GM06990 (cell line): ENCODE measurements around the gene F13A1.

Experiments used
- DNase-seq: peaks from one replicate; pipeline ENCODE4 v3.0.0-alpha.2; 2011; ENCODE audit not compliant: insufficient read length; ENCODE audit errors: extremely low read depth
- H3K27me3 ChIP-seq: replicated peaks from 2 replicates; pipeline ENCODE4 v1.6.0; 2011; ENCODE audit warnings: low read length; ENCODE audit not compliant: control insufficient read depth, insufficient read depth
- H3K36me3 ChIP-seq: 2 replicates; pipeline ENCODE4 v1.5.1; 2011; ENCODE audit warnings: low read length; ENCODE audit not compliant: control insufficient read depth, insufficient read depth
- H3K4me3 ChIP-seq: replicated peaks from 2 replicates; pipeline ENCODE4 v1.5.1; 2011; ENCODE audit warnings: low read depth, mild to moderate bottlenecking, control low read depth, low read length
- TF ChIP-seq, protein P1 (sequence below): IDR thresholded peaks from 2 replicates; pipeline ENCODE4 v1.5.1; 2011; ENCODE audit warnings: low read length, control low read depth, mild to moderate bottlenecking, inconsistent platforms; ENCODE audit not compliant: insufficient read depth, poor library complexity, severe bottlenecking

The F13A1 gene

DNA sequence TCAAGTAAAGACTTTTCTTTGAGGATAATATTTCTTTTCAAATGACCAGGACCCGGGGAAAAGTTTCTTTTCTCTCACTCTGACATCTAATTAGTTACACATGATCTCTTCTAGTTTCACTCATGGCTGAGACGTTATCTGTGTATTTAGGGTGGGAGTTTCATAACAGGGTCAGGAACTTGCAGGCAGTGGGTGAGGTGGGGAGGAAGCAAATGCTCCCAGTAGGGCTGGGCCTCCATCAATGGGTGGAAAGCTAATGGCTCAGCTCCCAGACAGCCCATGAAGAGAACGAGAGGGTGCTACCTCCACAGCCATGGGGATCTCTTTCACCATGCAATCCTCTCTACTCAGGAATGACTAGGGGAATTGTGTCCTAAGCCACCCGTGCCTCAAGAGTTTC lies 119.3 kb downstream of the F13A1 start:
- Histone ChIP-seq H3K27me3 (no peaks in the 10 kb centered on the region), H3K4me3 (no peak overlapping the region), H3K36me3 (no peaks in the 10 kb centered on the region)
- peak; percentile 10 for DNase-seq
- TF ChIP-seq, protein P1, sequence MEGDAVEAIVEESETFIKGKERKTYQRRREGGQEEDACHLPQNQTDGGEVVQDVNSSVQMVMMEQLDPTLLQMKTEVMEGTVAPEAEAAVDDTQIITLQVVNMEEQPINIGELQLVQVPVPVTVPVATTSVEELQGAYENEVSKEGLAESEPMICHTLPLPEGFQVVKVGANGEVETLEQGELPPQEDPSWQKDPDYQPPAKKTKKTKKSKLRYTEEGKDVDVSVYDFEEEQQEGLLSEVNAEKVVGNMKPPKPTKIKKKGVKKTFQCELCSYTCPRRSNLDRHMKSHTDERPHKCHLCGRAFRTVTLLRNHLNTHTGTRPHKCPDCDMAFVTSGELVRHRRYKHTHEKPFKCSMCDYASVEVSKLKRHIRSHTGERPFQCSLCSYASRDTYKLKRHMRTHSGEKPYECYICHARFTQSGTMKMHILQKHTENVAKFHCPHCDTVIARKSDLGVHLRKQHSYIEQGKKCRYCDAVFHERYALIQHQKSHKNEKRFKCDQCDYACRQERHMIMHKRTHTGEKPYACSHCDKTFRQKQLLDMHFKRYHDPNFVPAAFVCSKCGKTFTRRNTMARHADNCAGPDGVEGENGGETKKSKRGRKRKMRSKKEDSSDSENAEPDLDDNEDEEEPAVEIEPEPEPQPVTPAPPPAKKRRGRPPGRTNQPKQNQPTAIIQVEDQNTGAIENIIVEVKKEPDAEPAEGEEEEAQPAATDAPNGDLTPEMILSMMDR = no peak

DNA sequence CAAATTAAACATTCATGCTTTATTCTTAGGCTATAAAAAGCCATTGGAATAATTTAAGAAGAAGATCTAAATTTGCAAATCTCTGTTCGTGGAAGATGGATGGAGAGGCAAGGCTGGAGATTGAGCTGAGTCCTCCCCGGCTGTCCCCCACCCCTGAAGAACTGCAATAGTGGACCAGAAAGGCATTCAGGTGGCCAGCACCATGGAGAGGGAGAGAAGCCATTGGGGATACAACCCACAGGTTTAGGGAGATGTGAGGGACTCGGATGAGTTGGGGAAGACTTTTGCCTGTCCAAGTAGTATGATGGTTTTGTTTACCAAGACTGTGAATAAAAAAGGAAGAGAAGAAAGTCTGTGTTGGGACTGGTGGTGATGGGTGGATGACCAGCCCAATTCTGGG lies 120.8 kb downstream of the F13A1 start:
- Histone ChIP-seq H3K27me3 (no peaks in the 10 kb centered on the region), H3K4me3 (no peak overlapping the region), H3K36me3 (no peaks in the 10 kb centered on the region)
- DNase-seq = no peak
- TF ChIP-seq, protein P1 = no peak

DNA sequence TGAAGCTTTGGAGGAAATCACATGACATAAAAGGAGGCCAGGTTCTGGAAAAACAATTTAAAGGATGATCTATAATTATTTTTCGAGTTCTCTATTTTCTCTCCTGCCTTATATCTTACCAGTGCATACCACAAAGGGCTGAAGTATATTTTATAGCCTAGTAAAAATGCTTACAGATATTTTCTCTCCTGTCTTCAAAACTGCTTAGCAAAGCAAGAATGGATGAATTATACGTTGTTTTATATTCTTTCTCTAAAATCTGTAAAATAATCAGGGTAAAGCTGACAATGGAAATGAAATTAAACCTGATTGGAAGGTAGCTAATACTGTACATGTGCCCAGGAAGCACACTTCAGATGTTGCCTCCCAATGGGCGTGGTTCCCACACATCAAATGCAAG lies 123.7 kb downstream of the F13A1 start:
- no peak for DNase-seq
- TF ChIP-seq, protein P1 = no peak
- Histone ChIP-seq H3K4me3 (no peak overlapping the region), H3K27me3 (no peaks in the 10 kb centered on the region), H3K36me3 (no peaks in the 10 kb centered on the region)

DNA sequence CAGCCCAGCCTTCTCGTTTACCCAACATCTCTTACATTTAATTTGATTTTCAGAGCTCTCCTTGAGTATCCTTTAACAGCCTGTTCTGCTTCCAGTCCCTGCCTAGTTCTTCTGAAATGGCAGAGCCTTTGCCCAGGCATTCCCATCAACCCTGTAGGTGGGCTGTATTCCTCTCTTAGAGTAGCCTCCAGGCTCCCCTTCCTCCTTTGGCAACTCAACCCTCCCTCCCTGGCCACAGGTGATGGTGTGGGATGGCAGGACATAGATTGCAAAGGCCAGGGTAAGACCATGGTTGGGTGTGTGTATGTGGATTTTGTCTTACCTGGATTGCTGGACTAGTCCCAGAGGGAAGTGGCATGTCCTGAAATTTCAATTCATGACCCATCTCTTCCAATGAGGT lies 125.4 kb downstream of the F13A1 start:
- TF ChIP-seq, protein P1 = no peak

DNA sequence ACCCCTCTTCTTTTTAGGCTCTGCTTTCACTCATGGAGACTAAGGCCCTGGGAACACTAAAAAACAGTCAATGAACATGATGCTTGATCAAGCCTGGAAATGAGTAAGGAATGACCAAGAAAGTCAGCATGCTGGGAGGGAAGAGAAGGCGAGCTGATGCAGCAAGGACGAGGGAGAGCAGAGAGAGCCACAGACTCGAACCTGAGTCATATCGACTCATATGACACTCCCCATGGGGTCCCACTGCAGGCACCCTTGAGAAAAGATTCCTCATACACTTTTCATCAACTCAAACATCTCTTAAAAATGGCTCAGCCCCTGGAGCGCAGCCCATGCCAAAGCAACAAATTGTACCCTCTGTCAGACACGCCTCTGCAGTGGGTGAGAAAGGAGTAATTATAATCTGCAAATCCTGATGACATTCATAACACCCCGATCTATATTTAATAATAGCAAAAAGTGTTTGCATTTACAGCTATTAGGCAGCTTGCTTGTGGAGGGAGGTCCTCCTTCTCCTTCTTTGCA lies 127.2 kb downstream of the F13A1 start:
- Histone ChIP-seq H3K4me3 (no peak overlapping the region), H3K27me3 (no peaks in the 10 kb centered on the region), H3K36me3 (no peaks in the 10 kb centered on the region)
- DNase-seq = no peak
- TF ChIP-seq, protein P1 = no peak

More for the DNA sequence above, 125.4 kb downstream of the F13A1 start:
- Histone ChIP-seq H3K4me3 (no peak overlapping the region), H3K27me3 (no peaks in the 10 kb centered on the region), H3K36me3 (no peaks in the 10 kb centered on the region)
- DNase-seq = no peak

DNA sequence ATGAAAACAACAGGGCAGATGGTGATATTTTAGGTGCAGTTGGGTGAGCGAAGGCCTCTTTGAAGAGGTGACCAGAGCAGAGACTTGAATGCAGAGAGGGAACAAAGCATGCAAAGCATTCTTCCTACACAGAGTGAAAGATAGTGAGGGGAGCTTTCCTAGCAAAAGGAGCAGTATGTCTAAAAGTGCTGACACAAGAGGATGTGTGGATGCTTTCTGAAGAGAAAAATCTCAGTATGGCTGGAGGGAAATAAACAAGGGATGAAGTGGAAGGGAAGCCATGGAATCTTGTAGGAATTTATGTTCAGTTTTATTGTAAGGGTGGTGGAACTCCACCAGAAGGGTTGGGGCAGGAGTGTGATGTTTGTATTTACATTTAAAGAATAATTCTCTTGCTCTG lies 128.6 kb downstream of the F13A1 start:
- no peaks in the 10 kb centered on the region for H3K27me3 ChIP-seq
- H3K4me3 ChIP-seq = no peak overlapping the region
- TF ChIP-seq, protein P1 = no peak
- no peak for DNase-seq
- H3K36me3 ChIP-seq = no peaks in the 10 kb centered on the region
